GM19239 (cell line): ENCODE data around the gene ARMH1.

Experiments used
- DNase-seq: peaks from one replicate; pipeline ENCODE4 v3.0.0; 2011; ENCODE audit warnings: low spot score; ENCODE audit not compliant: insufficient read length
- FAIRE-seq: peaks from 2 replicates; lab custom pipeline; 2011; peaks lifted over from hg19 to GRCh38; lab: Jason Lieb, UNC

ARMH1 gene

GRCh38 chr1:44674113-44675000 is at the start of gene ARMH1, which contains the start of gene TMEM53:
Gene ARMH1, plus strand, starts transcription at chr1:44674714. Its CDS starts 14,984 bp downstream, at chr1:44689698.
Gene TMEM53, minus strand, starts transcription at chr1:44674481. Its CDS starts 90 bp downstream, at chr1:44674391.
- FAIRE-seq (peak; percentile 99), DNase-seq (peak; percentile 80)

- no peak for DNase-seq
- no peak for FAIRE-seq
These were observed 49.2 kb upstream of the ARMH1 start for GRCh38 chr1:44625348-44625747.

GRCh38 chr1:44628962-44629756 is 45.4 kb upstream of the ARMH1 start:
- FAIRE-seq (no peak), DNase-seq (no peak)

- DNase-seq (no peak), FAIRE-seq (no peak)
These were observed 44.4 kb upstream of the ARMH1 start for GRCh38 chr1:44630116-44630515.

GRCh38 chr1:44631333-44631646 is 43.2 kb upstream of the ARMH1 start:
- no peak for FAIRE-seq
- DNase-seq: no peak

GRCh38 chr1:44631647-44632539 is 42.6 kb upstream of the ARMH1 start:
- peak; percentile 97 for DNase-seq

GRCh38 chr1:44632598-44632997 is 41.9 kb upstream of the ARMH1 start:
- no peak for DNase-seq
- FAIRE-seq: no peak

More at GRCh38 chr1:44631647-44632539, 42.6 kb upstream of the ARMH1 start:
- FAIRE-seq: peak; percentile 89

- no peak for FAIRE-seq
- no peak for DNase-seq
These were observed 39.8 kb upstream of the ARMH1 start for GRCh38 chr1:44634606-44635189.

GRCh38 chr1:44635439-44635838 is 39.1 kb upstream of the ARMH1 start:
- FAIRE-seq (no peak), DNase-seq (no peak)

- DNase-seq (no peak), FAIRE-seq (no peak)
These were observed 38.3 kb upstream of the ARMH1 start for GRCh38 chr1:44636083-44636687.

GRCh38 chr1:44636688-44637598 is 37.6 kb upstream of the ARMH1 start:
- DNase-seq (no peak), FAIRE-seq (no peak)

GRCh38 chr1:44637702-44638411 is 36.7 kb upstream of the ARMH1 start:
- DNase-seq (no peak), FAIRE-seq (no peak)

GRCh38 chr1:44640200-44640853 is 34.2 kb upstream of the ARMH1 start:
- FAIRE-seq (no peak), DNase-seq (no peak)

GRCh38 chr1:44641126-44642102 is 33.1 kb upstream of the ARMH1 start:
- DNase-seq: no peak

GRCh38 chr1:44642255-44642654 is 32.3 kb upstream of the ARMH1 start:
- FAIRE-seq (no peak), DNase-seq (no peak)

More at GRCh38 chr1:44641126-44642102, 33.1 kb upstream of the ARMH1 start:
- no peak for FAIRE-seq

GRCh38 chr1:44642925-44643324 is 31.6 kb upstream of the ARMH1 start:
- DNase-seq: no peak
- FAIRE-seq: no peak
